PFSK-1 (cell line): ENCODE results near the gene SPTBN4.

Source experiments
- FOXP2 ChIP-seq: optimal IDR thresholded peaks from 2 replicates; pipeline ENCODE3; 2011; ENCODE audit warnings: borderline replicate concordance, control low read depth, inconsistent platforms; ENCODE audit not compliant: insufficient read depth; ENCODE audit errors: extremely low read length, extremely low read depth
- POLR2AphosphoS5 ChIP-seq: IDR thresholded peaks from 2 replicates; pipeline ENCODE4 v1.6.1; 2012; ENCODE audit warnings: low read depth, mild to moderate bottlenecking, control low read depth, low read length, moderate library complexity
- REST ChIP-seq, 2 experiments: IDR thresholded peaks; 2 replicates each; pipeline versions ENCODE4 v1.6.1 to v1.8.0; 2011 to 2012; ENCODE audit warnings: low read depth in 2 of 2, low read length in 2 of 2, control low read depth in 1 of 2, inconsistent platforms in 1 of 2, mild to moderate bottlenecking in 1 of 2, moderate library complexity in 1 of 2; ENCODE audit not compliant: insufficient read depth in 1 of 2
- SIN3A ChIP-seq: IDR thresholded peaks from 2 replicates; pipeline ENCODE4 v1.6.1; 2012; ENCODE audit warnings: mild to moderate bottlenecking, low read length, moderate library complexity, borderline replicate concordance; ENCODE audit not compliant: insufficient read depth
- TAF1 ChIP-seq: IDR thresholded peaks from 2 replicates; pipeline ENCODE4 v1.6.1; 2012; ENCODE audit warnings: low read length, control low read depth, borderline replicate concordance; ENCODE audit not compliant: insufficient read depth

Gene SPTBN4

GRCh38 chr19:40529093-40529954 is 62.5 kb downstream of the SPTBN4 start:
- peak; percentile 69 for TF ChIP-seq FOXP2
- TF ChIP-seq SIN3A: no peak

- TF ChIP-seq REST (IDR thresholded peaks at IDR 0.05; ENCODE audit: insufficient read depth in 1 of 2, low read depth in 2 of 2, low read length in 2 of 2) (peak; percentile 90 to 95), SIN3A (no peak)
Observed at GRCh38 chr19:40530091-40530901, 63.5 kb downstream of the SPTBN4 start.

GRCh38 chr19:40533508-40533907 is 66.7 kb downstream of the SPTBN4 start:
- no peak for TF ChIP-seq SIN3A
- TF ChIP-seq TAF1: no peak
- no peak for TF ChIP-seq FOXP2
- no peak for TF ChIP-seq POLR2AphosphoS5

GRCh38 chr19:40534148-40534547 is 67.3 kb downstream of the SPTBN4 start:
- TF ChIP-seq FOXP2 (no peak), POLR2AphosphoS5 (no peak), TAF1 (no peak), SIN3A (no peak), REST (IDR thresholded peaks at IDR 0.05; ENCODE audit: insufficient read depth in 1 of 2, low read depth in 2 of 2, low read length in 2 of 2) (no peak)

- TF ChIP-seq REST (IDR thresholded peaks at IDR 0.05; ENCODE audit: insufficient read depth in 1 of 2, low read depth in 2 of 2, low read length in 2 of 2): no peak
Observed at GRCh38 chr19:40539070-40539469, 72.3 kb downstream of the SPTBN4 start.

- TF ChIP-seq POLR2AphosphoS5 (no peak), TAF1 (no peak), REST (IDR thresholded peaks at IDR 0.05; ENCODE audit: insufficient read depth in 1 of 2, low read depth in 2 of 2, low read length in 2 of 2) (no peak), FOXP2 (no peak), SIN3A (no peak)
Observed at GRCh38 chr19:40542202-40542859, 75.5 kb downstream of the SPTBN4 start.
